ENCODE data around the gene IFNL1. TPM values are rescaled to one million over a fixed set of nuclear protein-coding genes. Genes with fewer than 3 reads are reported as not detected.

Gene IFNL1
- not detected in 2 replicates for total RNA-seq

GRCh38 chr19:39296055-39296645, at the start of gene IFNL1:
Gene IFNL1, plus strand, starts transcription at chr19:39296407. Its CDS starts 15 bp downstream, at chr19:39296422.
- DNase-seq (ENCODE audit: low read depth): no peak
- H3K4me3 ChIP-seq (ENCODE audit: low read depth, low read length): no peak within 1 kb of the TSS
- no peak for TF ChIP-seq CTCF (conservative IDR thresholded peaks at IDR 0.05; ENCODE audit: low read depth, low read length)

- no peak for DNase-seq (ENCODE audit: low read depth)
- H3K4me3 ChIP-seq (ENCODE audit: low read depth, low read length): no peak overlapping the region
- no peak for TF ChIP-seq CTCF (conservative IDR thresholded peaks at IDR 0.05; ENCODE audit: low read depth, low read length)
Observed at GRCh38 chr19:39246951-39247669, 49.1 kb upstream of the IFNL1 start.

- DNase-seq (ENCODE audit: low read depth): no peak
- no peak overlapping the region for H3K4me3 ChIP-seq (ENCODE audit: low read depth, low read length)
- no peak for TF ChIP-seq CTCF (conservative IDR thresholded peaks at IDR 0.05; ENCODE audit: low read depth, low read length)
Observed at GRCh38 chr19:39247701-39248664, 48.2 kb upstream of the IFNL1 start.

GRCh38 chr19:39248806-39249205, 47.4 kb upstream of the IFNL1 start, which contains the start of gene IFNL4:
Gene IFNL4, minus strand, starts transcription at chr19:39248856.
- H3K4me3 ChIP-seq (ENCODE audit: low read depth, low read length): no peak within 1 kb of the TSS
- DNase-seq (ENCODE audit: low read depth): no peak
- TF ChIP-seq CTCF (conservative IDR thresholded peaks at IDR 0.05; ENCODE audit: low read depth, low read length): no peak

GRCh38 chr19:39251081-39251480, 45.1 kb upstream of the IFNL1 start:
- no peak for TF ChIP-seq CTCF (conservative IDR thresholded peaks at IDR 0.05; ENCODE audit: low read depth, low read length)
- DNase-seq (ENCODE audit: low read depth): no peak
- H3K4me3 ChIP-seq (ENCODE audit: low read depth, low read length): no peak overlapping the region

GRCh38 chr19:39251846-39252245, 44.4 kb upstream of the IFNL1 start:
- TF ChIP-seq CTCF (conservative IDR thresholded peaks at IDR 0.05; ENCODE audit: low read depth, low read length): no peak
- no peak for DNase-seq (ENCODE audit: low read depth)
- no peak overlapping the region for H3K4me3 ChIP-seq (ENCODE audit: low read depth, low read length)

Measured in epithelial cell of proximal tubule (primary cell).